Measurements from ENCODE around the gene DNAH2. TPM values are rescaled to one million over a fixed set of nuclear protein-coding genes. Genes with fewer than 3 reads are reported as not detected.

DNAH2 gene
- total and polyA plus RNA-seq, 2 of the 4 experiments (the other 2 are of a cell fraction), result under 0.01 to 0.02 TPM

DNA sequence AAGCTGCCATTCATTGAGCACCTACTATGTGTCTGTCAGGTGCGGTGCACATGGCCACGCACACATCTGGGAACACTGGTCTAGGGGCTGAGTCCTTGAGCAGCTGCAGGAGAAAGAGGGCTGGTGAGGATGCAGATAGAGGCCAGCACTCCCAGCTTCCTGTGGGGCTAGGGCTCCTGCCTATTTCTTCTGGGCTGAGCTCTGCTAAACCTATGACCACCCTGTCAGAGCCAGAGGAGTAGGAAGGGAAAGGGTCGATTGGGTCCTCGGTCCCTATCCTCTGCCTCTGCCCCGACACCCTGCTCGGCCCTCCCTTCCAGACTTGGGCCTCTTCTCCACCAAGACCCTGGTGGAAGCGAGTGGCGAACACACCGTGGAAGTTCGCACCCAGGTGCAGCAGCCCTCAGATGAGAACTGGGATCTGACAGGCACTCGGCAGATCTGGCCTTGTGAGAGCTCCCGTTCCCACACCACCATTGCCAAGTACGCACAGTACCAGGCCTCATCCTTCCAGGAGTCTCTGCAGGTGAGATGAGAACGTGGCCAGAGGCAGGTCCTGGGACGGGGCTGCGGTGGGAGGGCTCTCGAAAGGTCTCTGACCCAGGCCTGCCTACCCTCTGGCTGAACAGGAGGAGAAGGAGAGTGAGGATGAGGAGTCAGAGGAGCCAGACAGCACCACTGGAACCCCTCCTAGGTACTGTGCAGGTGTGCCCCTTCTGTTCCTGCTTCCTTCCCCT, 133.3 kb downstream of the DNAH2 start:
- Histone ChIP-seq H3K9ac (ENCODE audit: low read depth, low read length) (no peak overlapping the region), H2BK20ac (ENCODE audit: low read depth, low read length) (no peak overlapping the region), H3K23ac (ENCODE audit: low read depth, low read length) (no peak overlapping the region), H2BK120ac (ENCODE audit: low read depth, low read length) (no peak overlapping the region), H3K9me3 (ENCODE audit: control insufficient read depth, insufficient read depth, low read length) (no peaks in the 10 kb centered on the region), H4K91ac (ENCODE audit: insufficient read depth, low read depth, low read length) (no peak overlapping the region), H3K4me2 (ENCODE audit: low read depth, low read length) (no peak overlapping the region), H4K5ac (ENCODE audit: low read depth, low read length) (no peak overlapping the region), H3K79me1 (ENCODE audit: low read depth in 1 of 2, low read length in 2 of 2) (peaks cover 14 to 39% of the 10 kb centered on the region in 2 experiments), H3K9me1 (ENCODE audit: insufficient read depth, low read length) (no peaks in the 10 kb centered on the region), H4K20me1 (ENCODE audit: insufficient read depth, low read length) (peaks cover 32% of the 10 kb centered on the region), H3K4me3 (ENCODE audit: insufficient read depth, low read depth, low read length) (no peak overlapping the region), H2AFZ (replicated peaks; ENCODE audit: low read length, poor library complexity) (no peak overlapping the region), H2BK15ac (ENCODE audit: low read depth, low read length) (no peak overlapping the region), H2AK5ac (ENCODE audit: low read depth, low read length) (peak overlapping the region; percentile 53; the same call in 1 of the 2 replicates), H3K14ac (replicated peaks; ENCODE audit: low read depth, low read length) (no peak overlapping the region), H3K4ac (ENCODE audit: low read depth, low read length) (no peak overlapping the region), H2AK9ac (replicated peaks; ENCODE audit: low read depth, low read length, poor library complexity) (peak overlapping the region; percentile 85), H3K56ac (ENCODE audit: extremely low read depth, insufficient read depth, low read length) (no peak overlapping the region), H3K4me1 (ENCODE audit: control insufficient read depth, insufficient read depth, low read length) (peaks cover 8% of the 10 kb centered on the region), H4K8ac (ENCODE audit: low read depth in 2 of 2, low read length in 2 of 2) (no peak overlapping the region), H2BK5ac (ENCODE audit: low read depth, low read length, poor library complexity, severe bottlenecking) (no peak overlapping the region), H3K27me3 (ENCODE audit: control insufficient read depth, insufficient read depth, low read length) (no peaks in the 10 kb centered on the region), H3K36me3 (ENCODE audit: control insufficient read depth, insufficient read depth, low read length) (peaks cover 64% of the 10 kb centered on the region), H3K27ac (ENCODE audit: insufficient read depth, low read length) (no peak overlapping the region), H3K18ac (ENCODE audit: low read depth, low read length) (no peak overlapping the region)
- in situ Hi-C loops (cut with MboI; ENCODE audit: low sequenced_read_pairs) (no loop called here), dilution Hi-C loops (cut with HindIII; ENCODE audit: low sequenced_read_pairs, unreplicated experiment) (no loop called here), intact Hi-C loops (cut with micrococcal nuclease) (loop anchor here (1.0 kb wide), 2 partner anchors 16 to 29 kb away; no protein-coding TSS in a partner anchor)
- no TSS peak for BruUV-seq (replicated peaks)
- no peak for ATAC-seq (ENCODE audit: low read depth)
- ChIA-PET POLR2A (ENCODE audit: unreplicated experiment) (no interaction called here), CTCF (interaction anchor here (0.6 to 1.2 kb wide), 2 partner anchors 12 to 41 kb away, joined by 3 read pairs; no protein-coding TSS in a partner anchor)
- DNase-seq, result no peak
- TF ChIP-seq RAD21 (IDR thresholded peaks at IDR 0.05; ENCODE audit: low read length) (no peak), SMC3 (IDR thresholded peaks at IDR 0.05; ENCODE audit: low read depth, low read length) (no peak), NFE2L2 (IDR thresholded peaks at IDR 0.05; ENCODE audit: low read depth, low read length) (no peak), CEBPB (IDR thresholded peaks at IDR 0.05; ENCODE audit: low read depth, low read length) (no peak), MAFK (IDR thresholded peaks at IDR 0.05; ENCODE audit: low read depth, low read length) (no peak), USF2 (IDR thresholded peaks at IDR 0.05; ENCODE audit: low read depth, low read length) (no peak), CTCF (conservative IDR thresholded peaks at IDR 0.05; ENCODE audit: low read depth, low read length) (no peak), CHD1 (IDR thresholded peaks at IDR 0.05; ENCODE audit: low read depth, low read length) (no peak), POLR2A (IDR thresholded peaks at IDR 0.05; ENCODE audit: low read depth, low read length) (no peak), MXI1 (IDR thresholded peaks at IDR 0.05; ENCODE audit: borderline replicate concordance, low read depth, low read length) (no peak)
- WGBS, 2 experiments (ENCODE audit: extremely low coverage in 2 of 2, insufficient read length in 1 of 2), result 95% methylated on average over 8 of the region's 17 CpGs; no CpG with 5 or more reads in 1 of the 2 experiments
